ENCODE measurements around the gene ITGA11.
A peak's percentile ranks its signal among the peaks of the same experiment; 100 is the strongest.
"Not testable (repeated sequence)": the region's sequence is repeated elsewhere in the genome, so short reads cannot be mapped to it uniquely, and the experiment has no call there.

ITGA11 gene

DNA sequence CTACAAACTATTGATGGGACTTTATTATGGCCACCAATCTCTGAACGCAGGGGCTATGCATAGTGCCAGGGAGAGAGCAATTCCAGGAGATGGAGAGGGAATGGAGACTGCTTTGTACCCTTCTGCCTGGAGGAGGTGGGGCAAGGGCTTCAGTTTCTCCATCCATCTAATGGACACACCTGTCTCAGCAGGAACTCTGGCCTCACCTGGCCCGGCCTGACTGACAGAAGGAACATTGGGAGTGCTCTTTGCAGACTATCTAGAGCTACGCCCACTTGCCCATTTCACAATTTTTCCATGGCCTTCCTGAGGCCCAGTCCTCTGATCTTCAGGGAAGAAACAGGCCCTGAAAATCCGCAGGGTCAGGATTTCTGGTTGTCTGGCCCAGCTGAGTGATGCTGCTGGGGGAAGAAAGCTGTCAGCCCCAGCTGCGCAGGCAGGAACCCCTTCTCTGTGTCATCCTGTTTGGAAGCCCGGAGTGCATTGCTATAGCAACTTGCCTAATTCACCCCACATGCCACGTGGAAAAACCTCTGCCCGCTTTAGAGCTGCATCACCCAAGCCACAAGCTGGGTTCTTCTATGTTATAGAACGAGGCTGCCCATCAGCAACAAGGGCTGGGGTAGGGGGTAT is 6.4 kb downstream of the ITGA11 start:
- DNase-seq: no peak

DNA sequence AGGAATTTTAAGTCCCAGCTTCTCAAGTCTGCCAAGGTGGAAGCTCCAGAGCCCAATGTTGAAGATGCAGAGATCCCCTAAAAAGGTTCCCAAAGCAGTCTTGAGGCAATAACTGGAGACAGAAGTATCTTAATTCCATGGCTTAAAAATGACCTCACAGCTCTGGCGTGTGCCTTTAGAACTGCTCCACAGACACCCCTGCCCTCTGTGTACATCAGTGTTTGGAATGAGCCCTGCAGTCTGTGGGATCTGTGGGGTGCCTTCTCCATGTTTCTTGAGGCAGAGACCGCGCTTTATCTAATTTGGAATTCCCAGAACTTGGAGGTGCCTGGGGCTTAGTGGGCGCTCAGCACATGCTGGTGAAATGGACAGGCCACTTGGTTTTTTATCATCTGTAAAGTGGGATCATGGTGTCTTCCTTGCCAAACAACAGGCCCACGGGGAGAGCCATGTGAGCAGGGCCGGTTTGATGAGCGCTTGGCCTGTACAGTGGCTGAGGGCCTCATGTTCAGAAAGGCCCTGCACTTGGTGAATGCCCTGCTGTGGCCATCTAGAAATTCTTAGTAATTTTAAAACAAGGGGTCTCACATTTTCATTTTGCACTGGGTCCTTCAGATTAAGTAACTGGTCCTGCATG is 7.1 kb downstream of the ITGA11 start:
- DNase-seq: no peak

- no peak for DNase-seq
These were observed 8.3 kb downstream of the ITGA11 start for GRCh38 chr15:68423359-68424296.

DNA sequence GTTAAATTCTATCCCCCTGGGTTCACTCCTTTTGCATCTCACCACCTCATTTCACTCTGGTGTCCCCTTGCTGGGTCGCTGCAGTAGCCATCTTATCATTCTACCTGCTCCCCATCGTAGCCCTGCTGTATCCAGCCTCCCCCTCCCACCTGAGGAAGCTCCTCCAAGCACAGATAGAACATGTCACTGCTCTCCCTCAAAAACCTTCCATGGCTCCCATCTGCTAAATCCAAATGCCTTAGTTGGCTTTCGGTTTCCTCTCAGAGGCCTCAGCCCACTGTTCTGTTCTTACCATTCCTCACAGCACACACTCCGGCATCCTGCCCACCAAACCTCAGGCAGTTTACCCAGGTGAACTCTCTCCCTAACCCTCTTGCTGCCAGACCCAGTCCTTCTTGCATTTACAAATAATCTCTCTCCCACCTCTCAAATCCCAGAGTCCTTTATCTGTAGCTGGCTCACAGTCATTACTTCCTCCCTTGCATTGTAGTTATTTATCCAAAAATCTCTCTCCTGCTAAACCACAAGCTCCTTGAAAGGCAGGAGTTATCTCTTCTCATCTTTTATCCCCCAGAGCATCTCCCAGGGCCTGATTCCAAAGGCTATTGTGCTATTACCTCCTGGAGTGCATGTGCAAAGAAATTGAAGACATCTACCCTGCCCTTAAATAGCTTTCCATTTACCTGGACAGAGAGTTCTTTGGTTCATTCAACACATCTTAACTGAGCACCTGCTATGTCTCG is 9.4 kb downstream of the ITGA11 start:
- not testable (repeated sequence) for DNase-seq

DNA sequence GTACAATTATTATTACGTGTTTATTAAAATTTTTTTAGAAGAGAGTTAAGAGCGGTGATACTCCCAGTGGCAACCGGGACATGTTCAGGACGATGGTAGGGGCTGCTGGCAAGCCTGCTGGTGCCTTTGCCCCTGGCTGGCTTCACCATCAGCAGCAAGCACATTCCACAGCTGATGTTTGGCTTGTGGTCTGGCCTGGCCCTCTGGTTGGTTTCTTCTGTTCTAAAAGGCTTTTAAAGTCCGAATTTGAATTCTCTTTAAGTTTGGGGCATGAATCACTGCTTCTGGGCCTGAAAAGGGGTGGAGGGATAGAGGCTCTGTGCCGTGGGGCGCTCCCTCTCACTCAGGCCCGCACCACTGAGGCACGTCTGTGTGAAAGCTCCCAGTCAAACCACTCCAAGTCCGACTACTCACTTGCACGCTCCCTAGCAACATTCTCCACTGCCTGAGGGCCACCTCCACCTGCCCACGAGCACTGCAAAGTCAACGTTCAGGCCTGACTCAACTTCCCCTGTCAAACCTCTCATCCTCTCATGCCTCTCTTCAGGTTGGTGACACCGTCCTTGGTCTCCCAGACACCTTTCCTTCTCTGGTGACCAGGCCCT is 10.1 kb downstream of the ITGA11 start:
- no peak for DNase-seq

DNA sequence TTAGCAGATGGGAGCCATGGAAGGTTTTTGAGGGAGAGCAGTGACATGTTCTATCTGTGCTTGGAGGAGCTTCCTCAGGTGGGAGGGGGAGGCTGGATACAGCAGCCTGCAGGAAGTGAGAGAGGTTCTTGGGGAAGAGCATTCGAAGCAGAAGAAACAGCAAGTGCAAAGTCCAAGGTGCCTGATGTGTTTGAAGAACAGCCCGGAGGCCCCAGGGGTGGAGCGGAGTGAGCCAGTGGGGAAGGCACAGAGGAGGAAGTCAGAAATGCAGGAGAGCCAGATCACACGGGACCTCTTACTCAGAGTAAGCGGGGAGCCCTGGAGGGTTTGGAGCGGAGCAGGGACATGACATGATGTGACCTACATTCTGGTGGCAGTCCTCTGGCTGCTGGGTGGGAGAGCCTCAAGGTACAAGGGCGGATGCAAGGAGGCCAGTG is 10.8 kb downstream of the ITGA11 start:
- DNase-seq: no peak

DNA sequence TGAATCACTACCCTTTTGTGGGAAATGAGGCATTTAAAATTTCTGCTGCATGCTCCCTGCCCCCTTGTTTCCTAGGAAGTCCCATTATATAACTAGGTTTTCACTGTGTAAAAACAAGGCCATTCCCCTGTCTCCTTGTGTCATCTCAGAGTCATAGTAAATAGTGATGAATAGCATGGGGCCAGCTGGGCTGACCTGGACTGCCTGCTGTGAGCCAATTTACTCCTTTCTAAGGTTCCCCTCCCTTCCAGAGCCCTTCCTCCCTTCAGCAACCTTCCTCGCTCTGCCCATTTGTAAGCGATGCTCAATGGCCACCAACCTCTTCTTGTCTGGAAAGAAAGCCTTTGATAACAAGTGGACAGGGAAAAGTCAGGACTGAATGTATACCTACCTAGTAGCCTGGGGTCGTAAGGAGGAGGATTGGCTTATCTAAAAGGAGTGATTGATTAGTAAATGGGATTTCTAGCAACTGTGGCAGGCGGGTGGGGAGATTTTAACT is 11.7 kb downstream of the ITGA11 start:
- DNase-seq: no peak

DNA sequence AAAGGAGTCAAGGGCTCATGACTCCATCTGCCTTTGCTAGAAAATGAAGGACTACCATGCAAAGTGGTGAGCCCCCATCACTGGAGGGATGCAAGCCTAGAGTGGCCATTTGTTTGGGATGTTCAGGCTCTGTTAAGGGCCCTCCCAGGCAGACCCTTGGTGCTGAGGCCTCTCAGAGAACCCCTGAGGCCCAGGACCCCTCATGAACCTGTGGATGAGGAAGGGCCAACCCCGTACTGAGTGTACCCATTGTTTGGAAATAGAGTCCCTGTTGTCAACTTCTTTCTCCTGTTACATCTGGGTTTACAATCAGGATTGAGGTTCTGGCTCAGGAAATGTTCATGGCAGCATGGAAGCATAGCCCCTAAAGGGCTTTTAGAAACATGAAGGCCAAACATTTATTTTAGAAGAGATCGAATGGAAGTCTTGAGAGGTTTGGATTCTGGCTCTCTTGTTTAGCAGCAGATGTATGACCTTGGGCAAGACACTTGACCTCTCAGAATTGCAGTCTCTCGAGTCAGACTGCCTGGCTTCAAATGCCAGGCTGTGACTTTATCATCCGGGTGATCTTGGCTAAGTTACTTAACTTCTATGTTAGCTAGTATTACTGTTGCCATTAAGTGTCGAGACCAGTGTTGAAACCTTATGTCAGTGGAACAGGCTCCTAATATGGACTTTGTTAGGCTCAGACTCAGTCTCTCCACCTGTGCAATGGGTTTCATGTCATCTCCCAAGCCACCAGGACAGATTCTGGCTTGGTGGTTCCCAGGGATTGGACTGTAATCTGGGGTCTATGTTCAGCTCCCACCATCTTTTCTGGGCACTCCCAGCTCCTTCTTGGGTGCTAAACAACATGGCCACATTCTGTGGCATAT is 12.4 kb downstream of the ITGA11 start:
- no peak for DNase-seq

GRCh38 chr15:68418611-68419161 is 13.3 kb downstream of the ITGA11 start:
- DNase-seq: peak in 1 of 2 experiments; percentile 42

GRCh38 chr15:68417897-68418296 is 14.1 kb downstream of the ITGA11 start:
- no peak for DNase-seq

- DNase-seq: no peak
These were observed 14.9 kb downstream of the ITGA11 start for GRCh38 chr15:68417051-68417450.

GRCh38 chr15:68416158-68416535 is 15.8 kb downstream of the ITGA11 start:
- no peak for DNase-seq

DNA sequence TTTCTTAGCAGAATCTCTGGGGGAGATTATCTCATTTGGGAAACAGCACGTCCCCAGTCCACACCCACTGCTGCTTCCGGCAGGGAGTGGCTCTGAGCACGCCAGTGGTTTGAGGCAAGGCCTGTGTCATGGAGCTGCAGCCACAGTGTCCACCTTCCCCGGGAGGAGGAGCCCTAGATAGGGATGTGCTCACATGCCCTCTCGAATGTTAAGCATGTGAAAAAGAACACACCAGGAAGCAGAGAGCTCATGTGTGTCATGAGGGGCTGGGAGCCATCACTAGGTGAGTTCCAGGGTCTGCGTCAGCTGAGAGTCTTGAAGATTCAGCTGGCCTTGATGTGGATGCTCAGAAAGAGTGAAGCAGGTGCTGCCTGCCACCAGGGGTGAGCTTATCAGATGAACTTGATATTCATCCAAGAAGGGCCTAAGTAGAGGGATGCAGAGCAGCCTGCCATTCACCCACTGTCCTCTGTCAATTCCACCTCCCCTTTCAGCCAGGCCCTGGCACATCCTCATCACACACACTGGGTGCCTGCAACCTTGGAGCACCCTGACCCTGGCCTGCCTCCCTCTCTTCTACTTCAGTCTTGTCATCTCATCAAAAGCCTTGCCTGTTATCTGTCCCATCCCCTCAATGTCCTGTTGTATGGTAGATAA is 16.3 kb downstream of the ITGA11 start:
- DNase-seq: no peak

- DNase-seq: no peak
These were observed 16.9 kb downstream of the ITGA11 start for GRCh38 chr15:68415061-68415460.

DNA sequence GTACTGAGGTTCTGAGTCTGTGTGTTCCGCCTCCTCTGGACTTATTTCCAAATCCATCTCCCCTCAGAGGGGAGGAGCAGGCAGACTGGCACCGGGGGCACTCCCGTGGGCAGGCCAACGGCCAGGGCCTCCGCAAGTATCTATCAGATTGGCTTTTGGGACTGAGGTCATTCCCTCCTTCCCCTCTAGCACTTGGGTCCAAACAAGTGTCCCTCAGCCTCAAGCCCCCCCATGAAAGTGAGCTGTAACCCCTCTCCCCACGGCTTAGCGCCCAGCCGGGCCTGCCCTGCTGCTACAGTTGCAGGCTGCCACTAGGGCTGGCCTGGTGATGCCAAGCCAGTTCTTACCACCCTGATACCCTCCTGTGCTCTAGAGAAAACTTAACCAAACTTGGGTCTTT is 17.4 kb downstream of the ITGA11 start:
- no peak for DNase-seq

DNA sequence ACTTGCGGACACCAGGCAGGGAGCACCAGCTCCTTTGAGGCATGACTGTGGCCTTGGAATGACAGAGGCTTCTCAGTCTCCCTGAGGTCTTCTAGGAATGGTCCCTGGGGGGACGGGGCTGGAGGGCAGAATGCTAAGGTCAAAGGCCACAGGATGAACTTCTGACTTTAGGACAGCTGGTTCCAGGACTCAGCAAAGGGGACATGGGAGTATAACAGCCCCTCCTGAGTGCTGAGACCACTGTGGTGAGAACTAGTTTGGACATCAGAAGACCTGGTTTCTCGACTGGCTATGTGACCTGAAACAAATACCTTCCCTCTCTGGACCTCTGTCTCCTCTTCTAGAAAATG is 17.8 kb downstream of the ITGA11 start:
- DNase-seq: no peak

- no peak for DNase-seq
These were observed 18.4 kb downstream of the ITGA11 start for GRCh38 chr15:68413363-68414205.

DNA sequence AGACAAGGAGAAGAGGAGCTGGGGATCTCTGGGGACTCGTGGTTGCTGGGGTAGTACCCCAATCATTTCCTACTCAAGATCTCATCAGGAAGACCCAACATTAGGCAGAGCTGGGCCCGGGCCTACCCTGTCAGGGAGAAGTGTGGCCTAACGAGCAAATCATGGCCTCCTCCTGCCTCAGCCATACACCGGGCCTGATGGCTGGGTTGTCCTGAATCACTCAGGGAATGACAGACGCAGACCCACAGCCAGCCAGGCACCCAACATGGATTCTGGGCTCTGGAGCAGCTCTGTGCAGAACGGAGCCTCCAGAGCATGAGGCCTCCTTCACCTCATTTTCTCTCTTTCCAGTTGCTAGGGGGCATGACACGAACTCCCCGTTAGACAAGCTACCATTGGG is 19.7 kb downstream of the ITGA11 start:
- DNase-seq: no peak

- no peak for DNase-seq
These were observed 20.2 kb downstream of the ITGA11 start for GRCh38 chr15:68411735-68412134.

DNA sequence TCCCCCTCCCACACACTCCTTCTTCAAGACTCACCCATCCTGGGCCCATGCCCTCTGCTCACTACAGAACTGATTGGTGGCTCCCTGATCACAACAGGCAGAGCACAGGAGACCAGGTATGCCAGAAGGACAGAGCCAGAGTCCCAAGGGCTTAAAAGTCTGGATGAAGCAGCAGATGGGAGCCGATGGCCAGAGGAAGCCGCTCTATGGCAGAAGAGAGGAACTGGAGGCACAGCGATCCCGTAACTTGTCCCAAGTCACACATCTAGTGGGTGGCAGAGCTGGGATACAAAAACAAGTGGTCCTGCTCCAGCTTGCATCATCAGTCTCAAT is 20.7 kb downstream of the ITGA11 start:
- no peak for DNase-seq
